Left cardiac atrium (tissue), 4 donors: ENCODE results near the gene OGDH. TPM values are rescaled to one million over a fixed set of nuclear protein-coding genes. Genes with fewer than 3 reads are reported as not detected.
A peak's percentile ranks its signal among the peaks of the same experiment; 100 is the strongest.

Source experiments
- ATAC-seq, 2 donors: fragments of 200-7000 bp; cut with Tn5 transposase; one replicate each; pipeline ENCODE4 v1.9.1; 2020; ENCODE audit warnings: mild to moderate bottlenecking in 2 of 2, moderate library complexity in 2 of 2
- DNase-seq: peaks from one replicate; pipeline ENCODE4 v3.0.0-alpha.2; 2020
- intact Hi-C, 2 donors: fragments of 100-400 bp; cut with DNase I; formaldehyde crosslinking; loops; one replicate each; pipeline versions ENCODE4 v1.14.1 to v1.15.1; 2022 to 2023
- total RNA-seq, 2 donors: library from RNA; stranded (reverse); fragmentation: NEBNext Ultra II Directional; extraction: Animal tissue kit (Norgen Biotek cat#: 25700); gene quantifications; one replicate each; pipeline ENCODE4 v1.2.1, GENCODE V29; 2021
- donor health status: DM: no; HTN: yes; CAD: no.
- donor health status: DM: no; HTN: yes; CAD: no; lungs with severe emphysema.
- donor health status: DM: yes; HTN: yes; CAD: no.
- donor health status: Dilated cardiomyopathy.

Gene OGDH
- total RNA-seq, 2 donors from 2014 or later, result 343 to 358 TPM

DNA sequence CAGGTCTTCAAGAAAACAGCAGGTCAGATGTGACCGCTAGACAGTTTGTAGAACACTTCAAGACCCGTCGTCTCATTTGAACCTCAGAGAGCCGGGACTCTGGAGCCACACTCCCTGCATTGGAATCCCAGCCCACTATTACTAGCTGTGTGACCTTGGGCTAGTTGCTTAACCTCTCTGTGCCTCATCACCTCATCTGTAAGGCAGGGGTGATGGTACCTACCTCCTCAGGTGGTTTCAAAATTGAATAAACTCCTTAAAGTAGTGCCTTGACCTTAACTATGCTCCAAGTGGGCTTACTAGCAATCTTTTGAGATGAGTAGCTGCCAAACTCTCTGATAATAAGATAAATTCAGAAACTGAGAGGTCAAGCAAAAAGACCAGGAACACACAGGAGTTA is 43.8 kb downstream of the OGDH start:
- DNase-seq (no peak), ATAC-seq (no peak)
- intact Hi-C loops, result loop anchor here in 1 of 2 donors (5.0 kb wide), 1 partner anchor 43 kb away; the partner anchor contains the start of gene OGDH

DNA sequence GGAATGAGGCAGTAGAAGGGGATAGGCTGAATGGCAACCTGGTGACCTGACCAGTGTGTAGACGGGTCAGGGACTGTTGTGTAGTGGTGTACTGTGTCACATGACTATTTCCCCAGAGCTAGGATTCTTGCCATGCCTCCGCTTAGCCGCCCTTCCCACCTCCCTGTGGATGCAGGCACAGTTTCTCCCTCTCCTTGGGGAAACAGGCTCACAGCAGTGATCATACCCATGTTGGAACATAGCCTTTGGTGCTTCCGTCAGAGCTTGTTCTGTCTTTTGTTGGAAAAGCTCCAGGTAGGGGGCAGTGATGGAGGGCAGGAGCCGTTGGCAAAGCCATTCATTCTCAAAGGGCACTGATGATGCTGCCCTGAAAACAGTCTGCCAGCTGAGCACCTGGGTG is 44.3 kb downstream of the OGDH start:
- DNase-seq (peak; percentile 33), ATAC-seq (peak; percentile 77 to 85)
- intact Hi-C loops, result loop anchor here in 1 of 2 donors (5.0 kb wide), 1 partner anchor 43 kb away; the partner anchor contains the start of gene OGDH

DNA sequence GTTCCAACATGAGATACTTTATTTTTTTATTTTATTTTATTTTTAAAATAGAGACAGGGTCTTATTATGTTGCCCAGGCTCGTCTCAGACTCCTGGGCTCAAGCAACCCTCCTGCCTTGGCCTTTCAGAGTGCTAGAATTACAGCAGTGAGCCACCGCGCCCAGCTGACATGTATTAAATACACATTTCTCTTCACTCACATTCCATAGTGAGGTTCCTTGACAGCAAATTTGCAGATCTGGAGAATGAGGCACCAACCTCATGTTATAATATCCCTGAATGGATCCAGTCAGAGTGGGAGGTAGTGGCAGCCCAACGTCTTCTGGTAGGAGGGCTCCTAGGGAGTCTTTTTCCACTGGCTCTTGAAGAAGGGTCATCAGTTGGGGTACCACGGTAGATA is 46.1 kb downstream of the OGDH start:
- DNase-seq, result no peak
- intact Hi-C loops, result loop anchor here in 1 of 2 donors (5.0 kb wide), 1 partner anchor 45 kb away; the partner anchor contains the start of gene OGDH
- no peak for ATAC-seq

DNA sequence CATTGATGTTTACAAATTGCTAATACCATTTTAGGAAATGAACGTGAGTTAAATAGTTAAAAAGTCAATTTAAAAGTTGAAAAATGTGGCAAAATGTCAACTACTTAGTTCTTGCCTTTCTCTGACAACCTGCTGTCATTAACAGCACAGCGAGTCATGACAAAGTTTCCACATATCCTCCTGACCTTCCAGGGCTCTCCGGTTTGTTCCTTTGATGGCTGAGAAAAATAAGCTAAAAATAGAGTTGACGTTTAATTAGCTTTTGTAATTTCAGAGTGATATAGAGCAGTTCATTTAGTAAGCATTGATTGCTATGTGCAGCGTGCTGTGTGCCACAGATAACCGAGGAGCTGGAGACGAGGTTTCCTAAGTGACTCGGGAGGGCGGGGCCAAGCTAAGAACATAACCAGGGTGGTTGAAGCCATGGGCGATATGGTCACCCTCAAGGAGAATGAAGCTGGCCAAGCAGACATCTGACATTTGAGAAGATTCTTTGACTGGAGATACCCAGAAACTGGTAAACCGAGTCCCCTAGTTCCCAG is 47.9 kb downstream of the OGDH start:
- intact Hi-C loops, result loop anchor here in 1 of 2 donors (5.0 kb wide), 1 partner anchor 47 kb away; the partner anchor contains the start of gene OGDH
- ATAC-seq, result peak in 1 of 2 donors; percentile 68
- DNase-seq, result peak; percentile 56

DNA sequence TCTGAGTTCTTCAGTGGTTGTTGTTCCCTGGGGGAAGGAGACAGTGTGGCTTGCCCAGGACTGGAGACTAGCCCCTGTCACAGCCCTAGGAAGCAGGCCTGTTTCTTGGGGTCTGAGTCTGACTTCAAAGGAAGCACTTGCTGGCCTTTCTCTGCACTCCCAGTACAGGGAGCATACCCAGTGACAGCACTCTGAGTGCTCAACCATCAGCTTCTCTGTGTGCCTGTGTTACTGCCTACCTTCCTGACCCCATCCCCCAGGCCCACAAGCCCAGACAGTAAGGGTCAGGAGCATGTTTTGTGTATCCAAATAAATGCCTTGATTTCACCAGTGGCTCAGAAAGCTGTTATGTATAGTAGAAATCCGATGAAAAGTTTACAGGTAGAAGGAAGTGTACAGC is 48.9 kb downstream of the OGDH start:
- DNase-seq, result no peak
- no peak for ATAC-seq
- intact Hi-C loops, result no loop called here

DNA sequence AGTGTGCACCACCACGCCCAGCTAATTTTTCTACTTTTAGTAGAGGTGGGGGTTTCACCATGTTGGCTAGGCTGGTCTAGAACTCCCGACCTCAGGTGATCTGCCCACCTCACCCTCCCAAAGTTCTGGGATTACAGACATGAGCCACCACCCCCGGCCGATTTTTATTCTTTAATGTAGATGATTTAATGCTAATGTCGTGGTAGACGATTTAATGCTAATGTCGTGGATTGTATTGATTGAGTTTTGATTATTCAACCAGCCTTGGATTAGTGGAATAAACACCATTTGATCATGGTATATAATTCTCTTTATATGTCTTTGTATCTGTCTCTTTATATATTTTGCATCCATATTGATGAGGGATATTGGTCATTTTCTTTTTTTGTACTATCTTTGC is 52.6 kb downstream of the OGDH start:
- intact Hi-C loops, result no loop called here

DNA sequence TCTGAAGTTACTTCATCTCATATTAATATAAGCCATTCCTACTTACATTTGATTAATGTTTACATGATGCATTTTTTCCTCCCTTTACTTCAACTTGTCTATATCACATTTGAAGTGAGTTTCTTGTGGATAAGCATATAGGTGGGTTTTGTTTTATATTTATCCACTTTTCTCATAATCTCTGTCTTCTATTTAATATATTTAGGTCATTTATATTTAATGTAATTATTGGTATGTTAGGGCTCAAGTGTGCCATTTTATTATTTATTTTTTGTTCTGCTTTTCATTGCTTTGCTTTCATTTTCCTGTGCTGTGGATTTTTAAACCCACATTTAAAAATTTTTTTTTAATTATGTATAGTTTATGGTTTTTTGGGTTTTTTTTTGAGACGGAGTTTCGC is 54.8 kb downstream of the OGDH start:
- DNase-seq, result no peak
- intact Hi-C loops, result no loop called here
- no peak for ATAC-seq

More for the DNA sequence above, 52.6 kb downstream of the OGDH start:
- ATAC-seq (no peak), DNase-seq (no peak)

DNA sequence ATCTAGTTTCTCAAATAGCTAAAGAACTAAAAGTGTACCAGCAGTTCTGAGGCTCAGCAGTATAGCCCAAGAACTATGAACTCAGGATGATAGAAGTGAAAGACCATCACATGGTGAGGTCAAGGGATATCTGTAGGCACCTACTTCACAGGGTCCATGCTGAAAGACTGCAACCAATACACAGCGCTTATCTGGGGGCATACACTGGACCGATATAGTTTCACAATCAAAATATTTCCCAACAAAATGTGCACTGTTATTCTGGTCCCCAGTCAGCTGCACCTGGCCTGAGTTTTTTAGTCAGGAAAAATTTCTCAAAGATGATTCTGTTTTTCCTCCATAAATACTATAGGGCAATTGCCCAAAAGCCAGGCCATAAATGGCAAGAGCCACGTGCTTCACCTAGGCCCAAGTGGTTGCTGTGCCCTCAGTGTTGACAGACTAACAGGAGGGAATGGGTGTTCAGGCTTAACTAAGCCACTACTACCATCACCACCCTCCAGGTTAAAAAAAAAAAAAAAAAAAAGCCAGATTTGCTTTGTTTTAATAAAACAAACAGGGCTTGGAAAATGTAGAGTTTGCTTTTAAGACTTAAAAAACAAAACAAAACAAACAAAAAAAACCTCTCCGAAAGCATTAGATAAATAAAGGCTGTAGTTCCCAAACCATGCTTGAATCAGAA is 58.5 kb downstream of the OGDH start:
- ATAC-seq (no peak), DNase-seq (no peak)
- intact Hi-C loops, result no loop called here

DNA sequence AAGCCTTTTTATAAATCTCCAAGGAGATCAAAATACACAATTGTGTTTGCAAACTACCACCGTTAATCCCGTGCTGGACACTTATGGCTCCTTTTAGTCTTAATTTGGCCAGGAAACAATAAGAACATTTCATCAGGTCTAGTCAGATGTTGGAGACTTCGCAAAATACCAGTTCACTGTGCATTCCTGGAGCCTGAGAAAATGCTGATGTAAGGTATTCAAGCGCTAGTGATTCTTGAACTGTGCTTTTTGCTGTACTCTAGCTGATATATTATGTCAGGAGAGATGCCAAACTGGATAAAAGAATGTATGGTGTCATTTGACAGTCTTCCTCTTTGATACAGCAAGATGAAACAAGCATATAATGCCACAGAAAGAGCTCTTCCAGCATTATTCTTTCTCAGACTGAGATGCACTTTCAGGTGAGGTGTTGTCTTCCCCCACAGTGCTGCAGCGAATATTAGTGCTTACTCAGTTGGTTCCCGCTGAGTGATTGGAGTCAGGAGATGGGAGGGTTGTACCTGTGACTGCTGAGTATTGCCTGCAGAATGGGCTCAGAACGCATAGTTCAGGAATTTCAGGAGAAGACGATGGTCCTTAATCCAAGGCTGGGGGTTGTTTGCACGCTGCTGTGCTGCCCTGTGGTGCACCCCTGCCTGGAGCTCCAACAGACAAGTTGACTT is 59.2 kb downstream of the OGDH start:
- DNase-seq, result no peak

DNA sequence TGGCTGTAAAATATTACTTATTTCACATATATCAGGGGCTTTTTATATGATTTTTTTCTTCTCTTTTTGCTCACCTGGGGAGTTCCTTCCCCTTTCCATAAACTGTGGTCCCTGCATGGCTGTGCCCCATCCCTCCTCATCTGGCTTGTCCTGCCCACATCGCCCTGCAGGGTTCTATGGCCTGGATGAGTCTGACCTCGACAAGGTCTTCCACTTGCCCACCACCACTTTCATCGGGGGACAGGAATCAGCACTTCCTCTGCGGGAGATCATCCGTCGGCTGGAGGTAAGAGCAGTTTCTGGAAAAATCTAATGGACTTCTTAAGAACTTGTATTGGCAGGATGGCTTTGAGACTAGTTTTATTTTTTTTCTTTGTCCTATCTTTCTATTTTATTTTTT is 60.1 kb downstream of the OGDH start:
- DNase-seq (no peak), ATAC-seq (no peak)
- intact Hi-C loops, result no loop called here

More for the DNA sequence above, 59.2 kb downstream of the OGDH start:
- intact Hi-C loops, result no loop called here
- peak; percentile 38 to 70 for ATAC-seq

DNA sequence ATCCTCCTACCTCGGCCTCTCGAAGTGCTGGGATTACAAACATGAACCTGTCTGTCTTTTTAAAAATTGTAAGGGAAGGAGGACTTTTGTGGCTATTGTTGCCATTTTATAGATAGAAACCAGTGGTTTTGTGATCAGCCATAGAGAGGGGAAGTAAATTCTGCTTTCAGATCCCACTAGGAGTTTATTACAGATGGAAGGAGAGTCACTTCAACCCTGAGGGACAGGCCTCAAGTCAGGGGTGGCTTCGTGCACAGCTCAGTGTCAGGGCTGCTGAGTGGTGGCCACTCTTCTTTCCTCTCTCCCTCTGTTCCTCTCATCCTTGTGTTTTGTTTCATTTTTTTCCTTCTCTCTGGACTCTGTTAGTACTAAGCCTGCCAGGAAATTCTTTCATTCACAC is 60.8 kb downstream of the OGDH start:
- intact Hi-C loops, result no loop called here
- ATAC-seq, result no peak
- no peak for DNase-seq

DNA sequence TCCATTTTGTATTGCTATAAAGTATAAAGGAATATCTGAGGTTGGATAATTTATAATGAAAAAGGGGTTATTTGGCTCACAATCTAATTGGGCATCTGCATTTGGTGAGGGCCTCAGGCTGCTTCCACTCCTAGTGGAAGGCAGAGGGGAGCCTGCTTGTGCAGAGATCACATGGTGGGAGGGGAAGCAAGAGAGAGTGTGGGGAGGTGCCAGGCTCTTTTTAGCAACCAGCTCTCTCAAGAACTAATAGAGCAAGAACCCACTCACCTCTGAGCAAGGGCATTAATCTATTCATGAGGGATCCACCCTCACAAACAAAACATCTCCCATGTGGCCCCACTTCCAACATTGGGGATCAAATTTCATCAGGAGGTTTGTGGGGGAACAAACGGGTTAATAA is 64.6 kb downstream of the OGDH start:
- intact Hi-C loops, result no loop called here
- DNase-seq (no peak), ATAC-seq (peak in 1 of 2 donors; percentile 29)

DNA sequence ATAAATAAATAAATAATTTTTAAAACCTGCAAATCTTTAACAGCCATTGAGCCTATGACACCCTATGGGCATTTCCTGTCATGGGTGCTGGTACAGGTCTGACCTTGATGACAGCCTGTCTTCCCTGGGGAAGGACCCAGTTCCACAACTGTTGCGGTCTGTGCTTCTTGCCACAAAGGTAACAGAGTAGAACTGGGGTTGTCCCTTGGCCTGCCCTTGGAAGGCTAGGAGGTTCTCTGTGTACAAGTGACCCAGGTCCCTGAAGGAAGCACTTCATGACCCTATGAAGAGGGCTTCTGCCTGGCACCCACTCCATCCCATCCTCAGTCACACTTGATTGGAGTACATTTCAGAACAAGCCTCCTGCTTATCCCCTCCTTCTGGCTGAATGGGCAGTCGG is 66.9 kb downstream of the OGDH start:
- ATAC-seq (no peak), DNase-seq (no peak)
- intact Hi-C loops, result no loop called here

DNA sequence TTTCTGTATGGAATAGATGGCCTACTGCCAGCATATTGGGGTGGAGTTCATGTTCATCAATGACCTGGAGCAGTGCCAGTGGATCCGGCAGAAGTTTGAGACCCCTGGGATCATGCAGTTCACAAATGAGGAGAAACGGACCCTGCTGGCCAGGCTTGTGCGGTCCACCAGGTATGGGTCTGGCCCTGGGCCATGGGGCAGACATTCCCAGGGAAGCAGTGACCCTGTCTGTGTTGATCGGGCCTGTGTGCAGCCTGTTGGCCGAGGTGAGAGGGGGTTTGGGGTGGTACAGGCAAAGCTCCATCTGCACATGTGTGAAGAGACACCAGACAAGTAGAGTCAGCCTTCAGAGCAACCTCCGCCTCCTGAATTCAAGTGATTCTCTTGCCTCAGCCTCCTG is 67.3 kb downstream of the OGDH start:
- no peak for DNase-seq
- intact Hi-C loops, result no loop called here
- no peak for ATAC-seq

DNA sequence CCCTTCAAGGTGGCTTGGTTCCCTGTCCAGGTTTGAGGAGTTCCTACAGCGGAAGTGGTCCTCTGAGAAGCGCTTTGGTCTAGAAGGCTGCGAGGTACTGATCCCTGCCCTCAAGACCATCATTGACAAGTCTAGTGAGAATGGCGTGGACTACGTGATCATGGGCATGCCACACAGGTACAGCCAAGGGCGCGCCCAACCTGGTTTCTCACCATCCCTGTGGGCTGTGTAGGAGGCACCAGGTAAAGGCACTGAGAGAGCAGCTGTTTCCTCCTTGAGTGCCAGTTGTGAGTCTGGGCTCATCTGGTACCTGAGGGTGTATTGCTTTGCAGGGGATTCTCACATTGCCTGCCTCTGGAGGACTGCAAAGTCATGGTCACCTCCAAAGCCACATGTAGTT is 68.0 kb downstream of the OGDH start:
- ATAC-seq (no peak), DNase-seq (no peak)
- intact Hi-C loops, result no loop called here

DNA sequence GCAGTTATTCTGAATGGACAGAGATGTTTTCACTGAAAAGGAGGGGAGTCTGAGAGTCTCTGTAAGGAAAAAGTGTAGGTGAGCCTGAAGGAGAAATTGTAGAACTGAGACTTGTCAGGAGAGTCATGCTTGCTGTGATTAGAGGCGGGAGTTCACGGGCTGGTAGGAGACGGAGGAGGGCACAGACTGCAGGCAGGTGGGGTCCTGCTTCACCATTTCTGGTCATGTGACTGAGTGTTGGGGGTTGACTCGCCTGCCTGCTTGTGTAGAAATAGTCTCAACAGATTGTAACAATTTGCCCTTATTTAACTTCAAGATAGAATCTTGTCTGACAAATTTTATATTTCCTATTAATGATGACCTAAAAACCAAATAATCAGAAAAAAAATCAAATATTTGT is 70.3 kb downstream of the OGDH start:
- intact Hi-C loops, result no loop called here
- no peak for ATAC-seq
- no peak for DNase-seq

DNA sequence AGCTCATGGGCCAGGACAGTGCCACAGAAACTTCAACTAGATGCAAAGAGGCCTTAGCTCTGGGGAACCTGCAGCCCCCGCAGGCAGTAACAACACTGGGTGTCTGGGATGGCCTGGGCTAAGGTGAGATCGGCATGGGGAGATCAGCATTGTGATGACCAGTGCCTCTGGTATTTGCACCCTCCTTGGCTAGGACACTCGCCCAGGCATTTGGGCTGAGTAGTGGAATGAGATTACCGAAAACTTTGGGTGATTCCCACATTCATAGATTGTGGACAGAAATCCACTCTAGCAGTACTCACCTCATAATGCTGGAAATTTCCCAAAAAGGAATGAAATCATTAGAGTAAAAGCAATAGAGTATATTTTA is 71.7 kb downstream of the OGDH start:
- DNase-seq, result no peak
- peak; percentile 45 to 56 for ATAC-seq
- intact Hi-C loops, result no loop called here

DNA sequence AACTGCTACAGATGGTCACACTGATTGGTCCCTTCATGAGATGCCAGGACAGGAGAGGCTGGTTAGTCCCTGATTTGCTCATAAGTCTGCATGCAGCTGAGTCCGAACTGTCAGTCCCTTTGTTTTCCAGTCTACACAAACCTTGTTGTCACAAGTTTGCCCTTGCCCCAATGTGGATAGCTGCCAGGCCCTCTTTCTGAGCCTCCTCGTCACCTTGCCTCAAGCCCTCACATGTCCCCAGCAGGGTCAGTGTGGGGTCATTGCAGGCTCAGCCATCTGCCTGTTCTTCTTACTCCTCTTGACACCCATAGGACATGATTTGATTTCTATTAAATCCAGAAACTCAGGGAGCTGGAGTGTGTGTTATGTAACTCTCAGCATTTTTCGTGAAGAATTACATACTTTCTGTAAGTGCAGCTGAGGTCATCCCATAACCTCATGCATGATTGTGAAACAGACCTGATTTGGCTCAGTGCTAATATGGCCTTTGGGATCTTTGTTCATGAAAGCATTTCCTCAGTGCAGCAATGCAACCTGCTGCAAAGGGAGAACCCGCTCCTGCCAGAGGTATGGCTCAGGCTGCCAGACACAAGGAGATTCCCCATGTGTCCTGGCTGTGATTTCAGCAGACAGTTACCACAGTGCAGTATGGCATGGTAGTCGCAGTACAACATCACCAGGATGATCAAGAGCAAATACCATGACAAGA is 72.2 kb downstream of the OGDH start:
- ATAC-seq (peak; percentile 82 to 84), DNase-seq (no peak)
- intact Hi-C loops, result no loop called here

DNA sequence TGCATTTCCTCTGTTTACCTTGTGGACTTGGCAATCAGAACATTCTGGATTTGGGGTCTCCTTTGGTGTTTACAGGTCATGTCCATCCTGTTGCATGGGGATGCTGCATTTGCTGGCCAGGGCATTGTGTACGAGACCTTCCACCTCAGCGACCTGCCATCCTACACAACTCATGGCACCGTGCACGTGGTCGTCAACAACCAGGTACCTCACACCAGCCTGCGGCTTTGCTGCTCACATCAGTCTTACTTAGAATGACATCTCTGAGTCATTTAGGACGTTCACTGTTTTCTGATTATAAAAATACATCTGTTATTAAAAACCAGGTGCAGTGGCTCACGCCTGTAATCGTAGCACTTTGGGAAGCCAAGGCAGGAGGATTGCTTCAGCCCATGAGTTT is 75.2 kb downstream of the OGDH start:
- ATAC-seq (no peak), DNase-seq (no peak)
- intact Hi-C loops, result no loop called here

DNA sequence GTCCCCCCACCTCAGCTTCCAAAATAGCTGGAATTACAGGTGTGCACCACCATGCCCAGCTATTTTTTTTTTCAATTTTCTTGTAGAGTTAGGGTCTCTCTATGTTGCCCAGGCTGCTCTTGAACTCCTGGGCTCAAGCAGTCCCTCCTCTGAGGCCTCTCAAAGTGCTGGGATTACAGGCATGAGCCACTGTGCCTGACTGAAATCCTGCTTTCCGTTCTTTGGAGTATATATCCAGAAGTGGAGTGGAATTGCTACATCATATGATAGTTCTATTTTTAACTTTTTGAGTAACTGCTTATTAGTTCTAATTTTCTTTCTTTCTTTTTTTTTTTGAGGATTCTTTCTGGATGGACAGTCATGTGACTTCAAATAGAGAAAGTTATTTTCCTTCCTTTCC is 79.3 kb downstream of the OGDH start:
- ATAC-seq, result no peak
- DNase-seq, result no peak
- intact Hi-C loops, result no loop called here
